Measurements from ENCODE around the gene TULP3.

Gene TULP3

DNA sequence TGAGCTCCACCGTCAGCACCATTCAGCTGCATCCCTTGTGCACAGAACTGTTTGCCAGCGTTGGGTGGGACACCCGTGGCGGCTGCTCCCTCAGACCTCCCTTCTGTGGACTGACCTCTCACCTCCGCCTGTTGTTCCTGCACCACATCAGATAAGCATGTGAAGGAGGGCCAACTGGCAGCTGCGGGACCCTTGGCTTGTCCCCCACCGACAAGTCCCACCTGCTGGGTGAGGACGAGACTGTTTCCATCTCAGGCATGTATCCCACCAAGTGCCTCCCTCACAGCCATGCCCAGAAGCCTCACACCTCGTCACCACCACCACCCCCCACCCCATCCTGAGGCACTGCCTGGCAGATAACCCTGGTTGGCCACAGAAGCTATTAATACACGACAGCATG is 49.9 kb downstream of the TULP3 start:
- DNase-seq (ENCODE audit: low read depth): no peak
- TF ChIP-seq, protein P1, sequence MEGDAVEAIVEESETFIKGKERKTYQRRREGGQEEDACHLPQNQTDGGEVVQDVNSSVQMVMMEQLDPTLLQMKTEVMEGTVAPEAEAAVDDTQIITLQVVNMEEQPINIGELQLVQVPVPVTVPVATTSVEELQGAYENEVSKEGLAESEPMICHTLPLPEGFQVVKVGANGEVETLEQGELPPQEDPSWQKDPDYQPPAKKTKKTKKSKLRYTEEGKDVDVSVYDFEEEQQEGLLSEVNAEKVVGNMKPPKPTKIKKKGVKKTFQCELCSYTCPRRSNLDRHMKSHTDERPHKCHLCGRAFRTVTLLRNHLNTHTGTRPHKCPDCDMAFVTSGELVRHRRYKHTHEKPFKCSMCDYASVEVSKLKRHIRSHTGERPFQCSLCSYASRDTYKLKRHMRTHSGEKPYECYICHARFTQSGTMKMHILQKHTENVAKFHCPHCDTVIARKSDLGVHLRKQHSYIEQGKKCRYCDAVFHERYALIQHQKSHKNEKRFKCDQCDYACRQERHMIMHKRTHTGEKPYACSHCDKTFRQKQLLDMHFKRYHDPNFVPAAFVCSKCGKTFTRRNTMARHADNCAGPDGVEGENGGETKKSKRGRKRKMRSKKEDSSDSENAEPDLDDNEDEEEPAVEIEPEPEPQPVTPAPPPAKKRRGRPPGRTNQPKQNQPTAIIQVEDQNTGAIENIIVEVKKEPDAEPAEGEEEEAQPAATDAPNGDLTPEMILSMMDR (IDR thresholded peaks at IDR 0.05; ENCODE audit: low read depth, low read length): no peak
- TF ChIP-seq, protein P2, sequence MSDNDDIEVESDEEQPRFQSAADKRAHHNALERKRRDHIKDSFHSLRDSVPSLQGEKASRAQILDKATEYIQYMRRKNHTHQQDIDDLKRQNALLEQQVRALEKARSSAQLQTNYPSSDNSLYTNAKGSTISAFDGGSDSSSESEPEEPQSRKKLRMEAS (IDR thresholded peaks at IDR 0.05; ENCODE audit: low read depth, low read length): no peak
- no peak for TF ChIP-seq POLR2A (IDR thresholded peaks at IDR 0.05; ENCODE audit: extremely low read depth, insufficient read length)
- TF ChIP-seq MYC (IDR thresholded peaks at IDR 0.05; ENCODE audit: low read depth, low read length): no peak
- H3K4me3 ChIP-seq (ENCODE audit: low read depth, low read length): no peak overlapping the region

DNA sequence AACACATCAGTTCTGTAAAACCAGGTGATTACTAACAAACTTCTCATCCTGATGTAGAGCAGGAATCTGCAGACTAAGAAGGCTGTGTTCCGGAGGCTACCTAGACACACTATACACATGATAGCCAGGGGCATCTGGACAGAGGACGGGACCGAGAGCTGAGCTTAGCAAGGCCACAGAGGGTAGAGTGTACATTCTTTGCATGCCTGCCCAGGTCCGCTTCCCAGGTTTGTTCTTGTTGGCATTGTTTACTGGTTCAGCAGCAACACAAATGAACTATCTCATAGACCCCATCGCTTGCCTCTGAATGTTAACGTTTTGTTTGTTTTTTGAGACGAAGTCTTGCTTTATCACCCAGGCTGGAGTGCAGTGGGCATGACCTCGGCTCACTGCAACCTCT is 50.8 kb downstream of the TULP3 start:
- TF ChIP-seq, protein P1 (IDR thresholded peaks at IDR 0.05; ENCODE audit: low read depth, low read length): no peak
- TF ChIP-seq, protein P2 (IDR thresholded peaks at IDR 0.05; ENCODE audit: low read depth, low read length): no peak
- TF ChIP-seq MYC (IDR thresholded peaks at IDR 0.05; ENCODE audit: low read depth, low read length) (no peak), POLR2A (IDR thresholded peaks at IDR 0.05; ENCODE audit: extremely low read depth, insufficient read length) (no peak)
- DNase-seq (ENCODE audit: low read depth): no peak
- no peak overlapping the region for H3K4me3 ChIP-seq (ENCODE audit: low read depth, low read length)

DNA sequence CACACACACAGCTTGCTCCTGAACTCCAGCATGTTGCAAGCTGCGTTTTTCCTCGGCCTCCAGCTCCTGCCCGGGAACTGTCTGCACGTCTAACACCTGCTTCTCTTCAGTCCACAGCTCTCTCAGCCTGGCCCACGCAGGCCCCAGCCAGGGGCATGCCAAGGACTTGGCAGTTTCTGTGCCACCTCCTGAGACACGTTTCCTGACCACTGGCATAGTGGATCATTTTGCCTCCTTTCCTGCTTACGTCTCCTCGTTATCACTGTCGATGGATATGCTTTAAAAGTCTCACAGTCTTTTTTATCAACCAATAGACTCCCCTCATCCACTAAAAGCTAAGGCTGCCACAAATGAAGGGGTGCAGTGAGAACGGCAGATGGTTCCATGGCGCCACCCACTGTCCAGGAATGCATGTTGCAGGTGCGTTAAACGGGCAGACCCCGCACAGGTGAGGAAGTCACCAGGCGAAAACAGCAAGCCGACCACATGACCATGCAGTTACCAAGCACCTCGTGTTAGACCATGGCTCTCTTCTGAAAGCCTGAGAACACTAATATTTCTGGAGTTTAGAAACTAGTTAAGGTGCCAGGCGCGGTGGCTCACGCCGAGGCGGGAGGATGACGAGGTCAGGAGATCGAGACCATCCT is 53.8 kb downstream of the TULP3 start:
- TF ChIP-seq MYC (IDR thresholded peaks at IDR 0.05; ENCODE audit: low read depth, low read length) (no peak), POLR2A (IDR thresholded peaks at IDR 0.05; ENCODE audit: extremely low read depth, insufficient read length) (no peak)
- TF ChIP-seq, protein P2 (IDR thresholded peaks at IDR 0.05; ENCODE audit: low read depth, low read length): peak; percentile 57
- TF ChIP-seq, protein P1 (IDR thresholded peaks at IDR 0.05; ENCODE audit: low read depth, low read length): peak; percentile 64
- DNase-seq (ENCODE audit: low read depth): peak; percentile 45
- no peak overlapping the region for H3K4me3 ChIP-seq (ENCODE audit: low read depth, low read length)

DNA sequence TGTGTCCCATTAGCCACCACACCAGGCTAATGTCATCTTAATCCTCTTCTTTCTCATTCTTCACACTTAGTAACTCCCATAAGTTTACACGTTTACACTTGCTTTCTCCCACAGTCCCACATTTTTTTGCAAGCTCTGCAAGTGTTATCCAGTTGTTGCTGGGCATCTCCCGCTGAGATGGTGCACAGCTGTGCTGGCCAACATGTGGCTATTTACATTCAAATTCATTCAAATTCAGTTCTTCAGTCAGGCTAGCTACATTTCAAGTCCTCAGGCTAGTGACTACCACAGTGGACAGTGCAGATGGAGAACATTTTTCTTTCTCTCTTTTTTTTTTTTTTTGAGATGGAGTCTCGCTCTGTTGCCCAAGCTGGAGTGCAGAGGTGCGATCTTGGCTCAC is 58.7 kb downstream of the TULP3 start:
- TF ChIP-seq, protein P1 (IDR thresholded peaks at IDR 0.05; ENCODE audit: low read depth, low read length): no peak
- TF ChIP-seq, protein P2 (IDR thresholded peaks at IDR 0.05; ENCODE audit: low read depth, low read length): no peak
- TF ChIP-seq MYC (IDR thresholded peaks at IDR 0.05; ENCODE audit: low read depth, low read length) (no peak), POLR2A (IDR thresholded peaks at IDR 0.05; ENCODE audit: extremely low read depth, insufficient read length) (no peak)
- no peak overlapping the region for H3K4me3 ChIP-seq (ENCODE audit: low read depth, low read length)

DNA sequence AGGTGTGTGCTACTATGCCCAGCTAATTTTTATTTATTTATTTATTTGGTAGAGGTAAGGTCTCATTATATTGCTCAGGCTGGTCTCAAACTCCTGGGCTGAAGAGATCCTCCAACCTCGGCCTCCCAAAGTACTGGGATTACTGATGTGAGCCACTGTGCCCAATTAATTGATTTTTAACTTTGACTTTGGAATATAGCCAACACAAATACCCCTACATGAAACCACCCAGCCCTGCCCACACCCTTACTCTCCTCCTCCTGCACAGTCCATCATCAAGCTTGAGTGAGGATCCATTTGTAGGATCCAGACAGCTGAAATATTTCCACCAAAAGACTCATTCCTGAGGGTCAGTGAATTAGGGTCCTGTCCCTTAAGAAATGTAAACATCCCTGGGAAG is 65.2 kb downstream of the TULP3 start:
- TF ChIP-seq MYC (IDR thresholded peaks at IDR 0.05; ENCODE audit: low read depth, low read length): no peak
- no peak for TF ChIP-seq POLR2A (IDR thresholded peaks at IDR 0.05; ENCODE audit: extremely low read depth, insufficient read length)
- TF ChIP-seq, protein P2 (IDR thresholded peaks at IDR 0.05; ENCODE audit: low read depth, low read length): no peak
- TF ChIP-seq, protein P1 (IDR thresholded peaks at IDR 0.05; ENCODE audit: low read depth, low read length): no peak
- no peak overlapping the region for H3K4me3 ChIP-seq (ENCODE audit: low read depth, low read length)
- no peak for DNase-seq (ENCODE audit: low read depth)

More for the DNA sequence above, 58.7 kb downstream of the TULP3 start:
- no peak for DNase-seq (ENCODE audit: low read depth)

Data from NB4 (cell line).